HG03135 (cell line): ENCODE results near the gene SEMA4G.

ENCODE experiments used
- ATAC-seq: cut with Tn5 transposase; IDR thresholded peaks from one replicate; pipeline ENCODE4 v1.9.1; 2021; ENCODE audit warnings: mild to moderate bottlenecking, moderate library complexity; ENCODE audit not compliant: unreplicated experiment

The SEMA4G gene

DNA sequence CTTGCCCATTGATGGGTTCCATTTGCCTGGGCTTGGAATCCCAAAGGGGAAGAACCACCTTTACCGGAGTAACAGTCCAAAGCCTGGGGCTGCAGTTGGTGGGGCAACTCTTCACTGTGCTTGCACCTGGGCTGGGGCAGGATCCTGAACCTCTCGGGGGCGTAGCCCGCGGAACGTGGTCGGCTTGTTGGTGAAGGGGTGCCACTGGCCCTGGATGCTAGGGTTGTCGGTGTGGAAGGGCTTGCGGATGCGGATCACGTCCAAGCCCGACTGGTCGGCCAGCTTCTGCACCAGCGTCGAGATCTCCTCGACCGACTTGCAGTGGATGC lies 17.3 kb downstream of the SEMA4G start:
- no peak for ATAC-seq

DNA sequence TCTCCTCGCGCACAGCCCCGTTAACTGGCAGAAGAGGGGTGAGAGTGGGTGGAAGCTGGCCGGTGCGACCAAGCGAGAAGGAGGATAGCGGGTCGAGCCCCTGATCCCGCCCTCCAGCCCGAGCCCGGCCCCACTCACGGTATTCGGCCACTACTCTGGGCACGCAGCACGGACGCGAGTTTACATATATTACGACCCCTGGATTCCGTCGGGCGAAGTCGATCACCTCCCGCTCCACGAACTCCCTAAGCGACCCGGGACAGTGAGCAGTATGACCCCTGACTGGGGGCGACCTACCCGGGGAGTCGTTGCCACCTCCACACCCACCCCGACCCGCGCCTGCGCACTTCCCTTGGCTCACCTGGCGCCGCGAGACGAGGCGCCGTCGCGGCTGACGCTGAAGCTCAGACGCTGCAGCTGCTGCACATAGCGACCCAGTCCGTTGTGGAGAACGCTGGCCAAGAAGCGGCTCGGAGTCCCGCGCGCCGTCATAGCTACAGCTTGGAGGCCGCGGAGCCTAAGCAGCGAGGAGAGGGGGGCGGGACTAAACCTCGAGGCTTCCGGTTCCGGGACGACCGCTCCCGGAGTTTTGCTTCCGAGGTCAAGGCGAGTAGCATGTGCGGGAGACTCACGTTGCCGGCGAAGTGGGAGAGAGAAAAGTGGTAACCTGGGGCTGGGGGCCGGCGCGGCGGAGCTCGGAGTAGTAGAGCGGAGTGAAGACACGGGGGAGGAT lies 17.8 kb downstream of the SEMA4G start, which contains the start of the genes MRPL43 and TWNK:
MRPL43 (minus strand) TSS at position 546 of the 733 bp plus-strand sequence; CDS start at position 492, 54 bp downstream.
TWNK (plus strand) TSS at position 592 of the 733 bp plus-strand sequence. CDS start 668 bp downstream, outside the sequence.
- peak; percentile 75 for ATAC-seq

DNA sequence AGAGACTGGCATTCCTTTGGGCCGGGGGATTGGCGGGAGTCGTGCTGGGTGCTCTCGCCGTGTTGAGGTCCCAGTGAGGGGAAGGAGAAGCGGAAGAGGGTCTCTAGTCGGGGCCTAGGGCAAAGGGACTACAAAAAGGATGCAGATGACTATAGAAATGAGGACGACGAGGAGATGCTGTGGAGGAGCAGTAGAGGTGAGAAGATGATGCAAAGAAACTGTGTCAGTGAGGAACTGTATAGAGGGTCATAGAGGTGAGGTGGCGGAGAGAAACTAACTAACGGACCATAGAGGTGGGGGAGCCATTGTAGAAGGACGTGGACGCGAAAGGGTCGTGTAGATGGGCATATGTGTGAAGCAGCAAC lies 18.4 kb downstream of the SEMA4G start:
- no peak for ATAC-seq

DNA sequence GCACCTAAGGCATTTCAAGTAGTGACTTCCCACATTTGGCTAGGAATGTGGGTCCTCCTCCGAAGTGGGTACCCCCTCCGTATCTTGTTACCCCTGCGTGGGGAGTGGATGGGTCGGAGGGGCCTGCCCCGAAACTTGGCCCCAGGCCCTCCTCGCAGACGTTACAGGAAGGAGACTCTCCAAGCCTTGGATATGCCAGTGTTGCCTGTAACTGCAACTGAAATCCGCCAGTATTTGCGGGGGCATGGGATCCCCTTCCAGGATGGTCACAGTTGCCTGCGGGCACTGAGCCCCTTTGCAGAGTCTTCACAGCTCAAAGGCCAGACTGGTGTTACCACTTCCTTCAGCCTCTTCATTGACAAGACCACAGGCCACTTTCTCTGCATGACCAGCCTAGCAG lies 18.9 kb downstream of the SEMA4G start:
- no peak for ATAC-seq

DNA sequence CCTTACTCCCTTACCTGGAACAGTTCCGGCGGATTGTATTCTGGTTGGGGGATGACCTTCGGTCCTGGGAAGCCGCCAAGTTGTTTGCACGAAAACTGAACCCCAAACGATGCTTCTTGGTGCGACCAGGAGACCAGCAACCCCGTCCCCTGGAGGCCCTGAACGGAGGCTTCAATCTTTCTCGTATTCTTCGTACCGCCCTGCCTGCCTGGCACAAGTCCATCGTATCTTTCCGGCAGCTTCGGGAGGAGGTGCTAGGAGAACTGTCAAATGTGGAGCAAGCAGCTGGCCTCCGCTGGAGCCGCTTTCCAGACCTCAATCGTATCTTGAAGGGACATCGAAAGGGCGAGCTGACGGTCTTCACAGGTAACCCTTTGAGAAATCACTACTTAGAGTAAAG lies 19.8 kb downstream of the SEMA4G start:
- no peak for ATAC-seq

DNA sequence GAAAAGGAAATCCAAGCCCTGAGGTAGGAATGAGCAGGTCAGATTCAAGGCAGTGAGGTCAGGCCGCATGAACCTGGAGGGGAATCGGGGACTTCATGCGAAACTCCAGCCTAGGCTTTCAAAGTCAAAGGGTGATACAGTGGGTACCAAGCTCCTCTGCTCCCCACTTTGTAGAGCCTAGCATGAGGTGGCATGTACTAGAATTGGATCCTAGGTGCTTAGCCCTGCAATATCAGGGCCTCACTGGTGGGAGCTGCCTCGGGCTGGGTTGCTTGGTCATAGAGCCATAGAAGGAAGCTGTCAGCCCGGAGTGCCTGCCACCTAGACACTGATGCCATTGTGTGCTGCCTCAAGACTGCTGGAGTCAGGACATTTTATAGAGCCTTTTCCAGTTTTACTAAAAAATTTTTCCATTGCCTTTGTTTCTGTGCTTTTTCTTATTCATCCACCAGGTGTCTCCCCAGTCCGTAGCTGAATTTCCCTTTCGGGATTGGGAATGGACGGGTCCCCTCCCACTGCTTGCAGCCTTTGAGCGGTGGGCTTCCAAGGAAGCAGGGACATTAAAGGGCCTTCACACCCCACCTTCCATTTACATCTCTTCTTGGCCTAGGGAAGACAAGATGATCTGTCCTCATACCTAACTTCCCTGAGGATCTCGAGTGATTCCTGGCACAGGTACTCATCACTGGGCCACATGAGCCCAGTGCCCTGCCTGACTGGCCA lies 24.8 kb downstream of the SEMA4G start:
- no peak for ATAC-seq

DNA sequence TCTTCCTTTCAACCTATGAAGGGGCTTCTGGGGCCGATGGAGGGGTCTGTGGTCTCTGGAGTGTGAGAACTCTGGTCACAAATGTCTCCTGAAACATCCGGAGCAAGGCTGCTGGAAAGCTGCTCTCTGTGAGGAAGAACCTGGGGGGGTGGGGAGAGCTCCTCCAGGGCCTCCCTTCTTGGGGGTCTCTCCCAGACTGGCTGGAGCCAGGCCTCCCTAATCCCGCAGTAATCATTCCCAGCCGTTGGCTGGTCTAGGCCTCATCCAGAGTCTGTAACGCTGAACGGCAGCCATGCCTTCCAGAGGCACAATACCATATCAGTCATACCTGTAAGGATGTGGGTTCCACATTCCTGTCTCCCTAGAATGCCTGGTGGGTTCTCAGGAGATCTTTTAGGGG lies 25.9 kb downstream of the SEMA4G start:
- ATAC-seq, result no peak

DNA sequence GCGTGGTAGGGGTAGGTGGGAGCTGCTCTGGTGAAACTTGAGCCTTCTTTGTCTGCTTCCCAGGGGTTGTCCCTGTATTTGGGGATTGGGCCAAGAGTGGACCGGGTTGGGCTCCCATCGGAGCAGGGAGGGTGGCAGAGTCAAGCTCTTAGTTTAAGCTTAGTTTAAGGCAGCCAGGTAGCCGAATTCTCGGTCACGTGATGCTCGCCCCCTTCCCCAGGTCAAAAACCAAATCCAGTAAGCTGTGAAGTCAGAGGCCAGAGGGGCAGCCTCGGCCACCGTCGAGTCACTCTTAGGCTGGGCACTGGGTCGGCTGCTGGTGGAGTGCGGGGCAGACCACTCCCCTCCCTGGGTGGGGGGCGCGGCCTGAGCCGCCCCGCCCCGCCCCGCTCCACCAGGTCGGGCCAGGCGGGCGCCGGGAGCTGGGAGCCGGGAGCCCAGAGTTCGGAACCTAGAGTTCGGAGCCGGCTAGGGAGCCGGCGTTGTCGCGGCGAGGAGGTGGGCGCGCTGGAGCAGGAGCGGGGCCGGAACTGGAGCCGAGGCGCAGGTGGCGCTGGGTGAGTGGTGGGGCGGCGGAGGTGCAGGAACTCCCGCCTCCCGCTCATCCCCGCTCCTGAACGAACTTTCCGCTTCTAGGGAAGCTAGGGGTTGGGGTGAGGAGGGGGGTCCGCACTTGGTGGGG lies 27.5 kb downstream of the SEMA4G start:
- no peak for ATAC-seq

DNA sequence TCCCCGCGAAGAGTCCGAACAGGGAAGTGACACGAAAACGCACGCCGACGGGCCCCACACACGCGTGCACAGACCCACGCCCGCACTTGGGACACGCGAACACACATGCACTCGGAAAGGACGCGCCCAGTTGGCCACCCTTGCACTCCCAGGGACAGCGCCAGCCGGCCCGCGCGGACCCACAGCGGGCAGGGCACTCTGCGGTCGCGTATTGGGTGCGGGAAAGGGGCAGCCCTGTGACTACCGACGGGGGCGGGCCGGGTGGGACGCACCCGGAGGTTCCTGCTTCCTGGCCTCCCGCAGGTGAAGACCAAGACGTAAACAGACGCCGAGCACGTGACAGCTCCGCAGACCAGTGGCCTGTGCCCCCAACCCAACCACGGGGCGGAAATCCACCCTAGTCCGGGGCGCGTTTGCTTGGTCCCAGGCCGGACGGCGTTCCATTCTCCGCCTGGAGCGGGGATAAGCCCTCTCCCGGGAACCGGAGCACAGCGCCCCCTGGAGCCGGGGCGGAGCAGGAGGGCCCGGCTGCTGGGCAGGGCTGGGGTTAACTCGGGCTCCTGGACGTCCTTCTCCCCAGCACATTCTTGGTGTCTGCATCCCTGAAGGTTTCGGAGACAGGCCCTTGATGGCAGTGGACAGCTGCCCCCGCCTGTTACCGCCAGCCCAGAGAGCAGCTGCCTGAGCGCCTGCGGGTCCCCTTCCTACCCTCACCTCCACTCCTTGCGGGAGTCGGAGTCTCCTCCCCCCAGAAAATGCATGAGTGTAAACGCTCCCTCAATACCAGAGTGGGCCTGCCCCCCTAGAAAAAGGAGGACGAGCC lies 28.3 kb downstream of the SEMA4G start:
- peak; percentile 38 for ATAC-seq

DNA sequence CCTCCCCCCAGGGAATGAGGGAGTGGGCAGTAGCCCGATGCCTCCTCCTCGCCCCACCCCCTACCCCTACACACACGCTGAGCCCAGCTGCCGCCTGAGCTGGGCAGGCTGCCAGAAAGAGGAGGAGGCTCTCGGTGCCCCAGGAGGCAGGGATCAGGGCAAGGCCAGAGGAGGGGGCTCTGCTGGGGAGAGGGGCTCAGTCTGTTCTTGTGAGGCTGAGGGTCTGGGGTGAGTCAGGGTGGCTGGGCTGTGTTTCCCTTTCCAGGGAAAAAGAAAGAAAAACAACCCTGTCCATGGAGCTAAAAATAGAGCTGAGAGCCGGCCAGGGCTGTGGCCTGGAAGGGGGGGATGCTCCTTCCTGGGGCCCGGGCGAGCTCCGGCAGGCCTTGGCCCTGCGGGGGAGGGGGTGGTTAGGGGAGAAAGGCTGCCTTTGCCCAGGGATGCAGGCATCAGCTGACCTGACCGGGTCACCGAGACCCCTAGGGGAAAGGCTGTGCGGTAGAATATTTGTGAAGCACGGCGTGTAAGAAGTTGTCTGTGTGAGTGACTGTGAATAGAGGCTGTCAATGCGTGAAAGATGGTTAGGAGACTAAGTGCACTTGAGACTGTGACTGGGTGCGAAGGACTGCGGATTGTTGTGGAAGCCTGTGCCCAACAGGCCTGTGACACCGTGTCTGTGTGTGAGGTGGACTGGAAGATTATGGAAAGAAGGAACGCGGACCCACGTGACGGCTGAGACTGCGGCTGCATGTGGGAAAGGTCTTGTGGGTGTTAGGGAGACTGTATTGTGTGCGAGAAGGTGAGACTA lies 29.1 kb downstream of the SEMA4G start:
- ATAC-seq, result no peak

DNA sequence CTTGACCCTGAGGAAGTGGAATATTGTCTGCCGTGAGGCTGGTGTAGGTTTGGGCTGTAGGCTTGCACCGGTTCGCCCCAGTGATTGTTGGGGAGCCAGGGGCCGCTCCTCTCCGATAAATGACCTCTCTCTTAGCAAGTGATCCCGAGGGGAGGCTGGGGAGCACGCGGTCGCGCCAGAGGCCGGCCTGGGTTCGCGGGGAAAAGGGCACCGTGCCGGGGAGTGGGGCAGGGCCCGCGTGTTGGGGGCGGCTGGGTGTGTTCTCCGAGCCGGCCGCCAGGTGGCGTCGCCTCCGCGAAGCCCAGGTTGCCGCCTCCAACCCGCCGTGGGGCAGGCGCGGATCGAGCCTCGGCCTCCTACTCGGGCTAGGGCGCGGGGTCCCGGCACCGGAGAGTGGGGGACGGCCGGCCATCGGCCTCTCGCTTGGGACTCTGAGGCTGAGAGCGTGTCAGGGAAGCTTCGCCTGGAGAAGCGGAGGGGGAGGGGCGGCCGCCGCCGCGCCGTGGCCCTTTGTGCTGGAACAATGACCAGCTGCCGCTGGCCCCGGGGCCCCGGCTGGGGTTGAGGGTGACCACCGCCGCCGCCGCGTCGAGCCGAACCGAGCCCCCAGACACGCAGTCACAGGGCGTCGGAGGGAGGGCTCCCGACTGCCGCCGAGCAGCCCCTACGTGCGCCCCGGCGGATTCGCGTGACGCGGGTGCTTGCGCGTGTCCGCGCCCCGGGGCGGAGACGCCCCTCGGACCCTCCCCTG lies 29.9 kb downstream of the SEMA4G start:
- peak; percentile 47 for ATAC-seq

DNA sequence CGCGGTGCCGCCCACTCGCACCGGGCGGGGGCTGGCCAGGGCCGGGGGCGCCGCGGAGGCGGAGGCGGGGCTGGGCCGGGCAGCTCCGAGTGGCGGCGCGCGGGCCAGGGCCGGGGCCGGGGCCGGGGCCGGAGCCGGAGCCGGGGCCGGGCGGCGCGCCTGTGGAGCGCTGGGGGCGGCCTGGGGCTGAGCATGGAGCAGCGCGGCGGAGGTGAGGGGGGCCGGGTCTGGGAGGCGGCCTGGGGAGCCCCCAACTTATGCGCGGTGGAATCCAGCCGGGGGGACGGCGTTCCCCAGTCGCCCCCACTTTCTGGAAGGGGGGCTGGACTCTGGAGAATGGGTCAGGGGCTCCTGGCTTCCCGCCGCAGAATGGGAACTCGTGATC lies 30.4 kb downstream of the SEMA4G start, which contains the start of gene LZTS2:
LZTS2 (plus strand) TSS at position 67 of the 385 bp plus-strand sequence. CDS start 2,731 bp downstream, outside the sequence.
- ATAC-seq, result no peak

DNA sequence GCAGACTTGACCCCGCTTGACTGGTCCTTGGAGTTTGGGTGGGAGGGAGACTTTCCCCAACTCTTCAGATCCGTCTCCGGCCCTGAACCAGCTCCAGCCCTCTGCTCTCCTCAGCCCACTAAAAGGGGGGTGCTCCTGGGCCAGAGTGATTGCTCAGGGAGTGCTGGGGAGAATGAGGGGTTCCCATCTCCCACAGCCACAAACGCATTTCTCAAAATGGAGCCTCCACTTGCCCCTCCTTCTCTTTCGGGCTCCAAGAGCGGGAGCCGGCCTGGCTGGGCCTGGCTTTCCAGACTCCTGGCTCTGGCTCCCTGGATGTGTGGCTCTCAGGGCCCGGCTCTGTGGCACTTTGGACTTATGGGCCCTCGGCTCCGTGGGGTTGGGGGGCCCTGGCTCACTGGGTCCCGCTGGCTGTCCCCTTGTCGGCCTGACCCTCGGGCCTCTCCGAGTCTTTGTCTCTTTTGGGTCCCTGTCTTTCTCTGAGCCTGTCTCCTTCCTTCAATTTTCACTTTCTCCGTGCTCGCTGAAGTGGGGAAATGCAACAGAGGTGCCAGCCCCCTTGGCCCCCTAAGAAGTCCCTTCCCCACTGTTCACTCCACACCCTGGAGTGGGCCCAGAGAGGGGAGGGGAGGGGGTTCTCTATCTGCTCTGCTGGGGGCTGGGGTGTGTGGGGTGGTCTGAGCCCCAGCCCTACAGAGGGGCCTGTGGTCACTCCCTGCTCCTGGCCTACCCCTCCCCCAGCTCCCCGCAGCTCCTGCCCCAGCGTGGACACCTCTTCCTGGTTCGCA lies 31.0 kb downstream of the SEMA4G start:
- no peak for ATAC-seq

DNA sequence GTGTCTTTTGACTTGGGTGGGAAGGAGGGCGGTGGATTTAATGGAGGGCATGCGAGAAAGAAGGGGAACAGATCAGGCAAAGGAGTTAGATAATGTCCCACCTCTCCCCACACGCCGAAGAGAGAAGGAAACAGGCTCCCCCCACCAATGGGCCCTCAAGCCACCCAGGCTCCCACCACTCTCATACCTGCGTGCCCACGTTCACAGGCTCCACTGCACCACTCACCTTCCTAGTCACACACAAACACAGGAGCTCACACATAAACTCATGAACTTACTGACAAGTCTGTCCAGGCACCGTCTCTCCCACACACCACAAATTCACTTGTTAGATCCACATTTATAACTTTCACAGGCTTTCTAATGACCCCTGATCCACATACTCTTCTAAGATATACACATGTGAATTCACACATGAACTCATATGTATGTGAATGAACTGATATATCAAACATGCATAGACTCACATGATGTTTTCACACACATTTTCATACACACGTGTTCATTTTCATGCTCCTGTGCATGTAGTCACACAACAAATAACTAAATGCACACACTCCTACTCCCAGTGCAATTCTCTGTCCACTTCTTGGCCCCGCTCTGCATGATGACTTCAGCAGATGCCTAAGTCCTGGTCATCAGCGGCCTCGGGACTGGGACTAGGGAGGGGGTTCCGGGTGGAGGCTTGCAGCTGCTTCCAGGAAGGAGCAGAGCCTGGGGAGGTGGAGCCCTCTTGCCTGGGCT lies 31.8 kb downstream of the SEMA4G start:
- no peak for ATAC-seq

DNA sequence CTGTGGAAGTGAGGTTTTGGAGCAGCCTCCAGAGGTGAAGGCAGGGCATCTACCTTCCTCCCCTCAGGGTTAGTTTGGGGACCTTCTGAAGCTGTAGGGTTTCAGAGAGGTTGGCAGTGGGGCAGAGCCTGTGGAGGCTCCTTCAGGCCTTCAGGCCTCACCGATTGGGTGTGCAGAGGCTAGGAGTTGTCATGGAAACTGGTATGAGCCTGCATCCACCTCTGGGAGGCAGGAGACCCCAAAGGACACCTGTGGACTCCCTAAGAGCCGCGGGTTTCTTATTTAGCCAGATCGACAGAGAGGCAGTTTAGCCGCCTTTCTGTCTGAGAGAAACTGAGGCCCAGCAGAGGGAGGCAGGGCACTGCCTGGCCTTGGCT lies 32.3 kb downstream of the SEMA4G start:
- ATAC-seq, result no peak

DNA sequence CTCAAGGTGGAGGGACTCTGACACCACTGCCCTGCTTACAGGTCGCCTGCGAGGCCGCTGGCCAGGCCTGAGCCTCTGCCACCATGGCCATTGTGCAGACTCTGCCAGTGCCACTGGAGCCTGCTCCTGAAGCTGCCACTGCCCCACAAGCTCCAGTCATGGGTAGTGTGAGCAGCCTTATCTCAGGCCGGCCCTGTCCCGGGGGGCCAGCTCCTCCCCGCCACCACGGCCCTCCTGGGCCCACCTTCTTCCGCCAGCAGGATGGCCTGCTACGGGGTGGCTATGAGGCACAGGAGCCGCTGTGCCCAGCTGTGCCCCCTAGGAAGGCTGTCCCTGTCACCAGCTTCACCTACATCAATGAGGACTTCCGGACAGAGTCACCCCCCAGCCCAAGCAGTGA lies 33.2 kb downstream of the SEMA4G start:
- ATAC-seq, result no peak

DNA sequence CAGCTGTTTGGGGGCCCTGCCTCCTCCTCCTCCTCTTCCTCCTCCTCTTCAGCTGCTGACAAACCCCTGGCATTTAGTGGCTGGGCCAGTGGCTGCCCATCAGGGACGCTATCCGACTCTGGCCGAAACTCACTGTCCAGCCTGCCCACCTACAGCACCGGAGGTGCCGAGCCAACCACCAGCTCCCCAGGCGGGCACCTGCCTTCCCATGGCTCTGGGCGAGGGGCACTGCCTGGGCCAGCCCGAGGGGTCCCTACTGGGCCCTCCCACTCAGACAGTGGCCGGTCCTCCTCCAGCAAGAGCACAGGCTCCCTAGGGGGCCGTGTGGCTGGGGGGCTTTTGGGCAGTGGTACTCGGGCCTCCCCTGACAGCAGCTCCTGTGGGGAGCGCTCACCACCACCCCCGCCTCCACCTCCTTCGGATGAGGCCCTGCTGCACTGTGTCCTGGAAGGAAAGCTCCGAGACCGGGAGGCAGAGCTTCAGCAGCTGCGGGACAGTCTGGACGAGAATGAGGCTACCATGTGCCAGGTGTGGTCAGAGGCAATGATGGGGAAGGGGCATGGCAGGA lies 34.4 kb downstream of the SEMA4G start:
- ATAC-seq, result no peak

DNA sequence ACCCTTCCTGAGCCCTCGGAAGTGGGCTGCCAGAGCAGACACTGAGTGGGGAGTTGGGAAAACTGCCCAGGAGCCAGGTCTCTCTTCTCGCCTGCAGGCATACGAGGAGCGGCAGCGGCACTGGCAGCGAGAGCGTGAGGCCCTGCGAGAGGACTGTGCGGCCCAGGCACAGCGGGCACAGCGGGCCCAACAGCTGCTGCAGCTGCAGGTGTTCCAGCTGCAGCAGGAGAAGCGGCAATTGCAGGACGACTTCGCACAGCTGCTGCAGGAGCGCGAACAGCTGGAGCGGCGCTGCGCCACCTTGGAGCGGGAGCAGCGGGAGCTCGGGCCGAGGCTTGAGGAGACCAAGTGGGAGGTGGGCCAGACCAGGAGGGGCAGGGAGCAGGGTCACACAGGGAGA lies 36.1 kb downstream of the SEMA4G start:
- no peak for ATAC-seq
